H1 (cell line): ENCODE results near the gene CSNK2B.

ENCODE experiments used
- GTF2F1 ChIP-seq: IDR thresholded peaks from 2 replicates; pipeline ENCODE4 v1.6.1; 2012; ENCODE audit warnings: low read depth, low read length, improper control_type of control experiment, borderline replicate concordance
- KDM1A ChIP-seq: fragments of 200-600, 300-600 bp; sonication (generic); IDR thresholded peaks from 2 replicates; pipeline ENCODE4 v1.7.1; 2016; ENCODE audit warnings: mild to moderate bottlenecking, low read length, borderline replicate concordance
- NRF1 ChIP-seq: IDR thresholded peaks from 2 replicates; pipeline ENCODE4 v1.6.1; 2011; ENCODE audit warnings: mild to moderate bottlenecking, low read depth, low read length, improper control_type of control experiment
- RFX5 ChIP-seq: IDR thresholded peaks from 2 replicates; pipeline ENCODE4 v1.6.1; 2011; ENCODE audit warnings: low read depth, low read length, improper control_type of control experiment, borderline replicate concordance
- SIN3A ChIP-seq, 2 experiments: IDR thresholded peaks in 1 of 2; conservative IDR thresholded peaks in 1 of 2; 2 replicates each; pipeline ENCODE4 v1.6.1; 2011 to 2012; ENCODE audit warnings: low read length in 2 of 2, improper control_type of control experiment in 1 of 2, low read depth in 1 of 2, mild to moderate bottlenecking in 1 of 2
- SRF ChIP-seq: IDR thresholded peaks from 2 replicates; pipeline ENCODE4 v1.6.1; 2011; ENCODE audit warnings: mild to moderate bottlenecking, low read depth, low read length, moderate library complexity
- TAF1 ChIP-seq: IDR thresholded peaks from 2 replicates; pipeline ENCODE4 v1.6.1; 2011; ENCODE audit warnings: mild to moderate bottlenecking, low read depth, low read length
- TEAD4 ChIP-seq: IDR thresholded peaks from 2 replicates; pipeline ENCODE4 v1.6.1; 2012; ENCODE audit warnings: low read depth, low read length, inconsistent platforms, mixed read lengths
- TF ChIP-seq, protein P1 (sequence below), 3 experiments: IDR thresholded peaks; 1 replicate in 2 of 3; 2 replicates in 1 of 3; pipeline versions ENCODE4 v1.5.1 to v1.6.1; 2011; ENCODE audit warnings: low read length in 3 of 3, mild to moderate bottlenecking in 3 of 3, inconsistent platforms in 2 of 3, low read depth in 1 of 3, moderate library complexity in 1 of 3; ENCODE audit not compliant: insufficient read depth in 1 of 3; ENCODE audit errors: control extremely low read depth in 1 of 3

DNA sequence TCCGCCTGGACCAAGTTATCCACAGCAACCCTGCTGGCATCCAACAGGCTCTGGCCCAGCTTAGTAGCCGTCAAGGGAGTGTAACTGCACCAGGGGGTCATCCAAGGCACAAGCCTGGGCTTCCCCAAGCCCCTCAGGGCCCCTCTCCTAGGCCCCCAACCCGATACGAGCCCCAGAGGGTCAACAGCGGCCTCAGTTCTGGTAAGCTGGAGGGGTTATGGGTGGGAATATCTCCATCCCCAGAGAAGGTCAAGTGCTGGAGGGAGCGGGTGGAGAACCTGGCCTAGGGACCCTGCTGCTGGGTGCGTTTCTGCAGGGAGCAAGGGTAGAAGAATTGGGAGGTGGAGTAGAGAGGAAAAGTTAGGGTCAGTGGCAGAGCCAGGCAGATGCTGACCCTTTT is 32.4 kb upstream of the CSNK2B start:
- TF ChIP-seq, protein P1, sequence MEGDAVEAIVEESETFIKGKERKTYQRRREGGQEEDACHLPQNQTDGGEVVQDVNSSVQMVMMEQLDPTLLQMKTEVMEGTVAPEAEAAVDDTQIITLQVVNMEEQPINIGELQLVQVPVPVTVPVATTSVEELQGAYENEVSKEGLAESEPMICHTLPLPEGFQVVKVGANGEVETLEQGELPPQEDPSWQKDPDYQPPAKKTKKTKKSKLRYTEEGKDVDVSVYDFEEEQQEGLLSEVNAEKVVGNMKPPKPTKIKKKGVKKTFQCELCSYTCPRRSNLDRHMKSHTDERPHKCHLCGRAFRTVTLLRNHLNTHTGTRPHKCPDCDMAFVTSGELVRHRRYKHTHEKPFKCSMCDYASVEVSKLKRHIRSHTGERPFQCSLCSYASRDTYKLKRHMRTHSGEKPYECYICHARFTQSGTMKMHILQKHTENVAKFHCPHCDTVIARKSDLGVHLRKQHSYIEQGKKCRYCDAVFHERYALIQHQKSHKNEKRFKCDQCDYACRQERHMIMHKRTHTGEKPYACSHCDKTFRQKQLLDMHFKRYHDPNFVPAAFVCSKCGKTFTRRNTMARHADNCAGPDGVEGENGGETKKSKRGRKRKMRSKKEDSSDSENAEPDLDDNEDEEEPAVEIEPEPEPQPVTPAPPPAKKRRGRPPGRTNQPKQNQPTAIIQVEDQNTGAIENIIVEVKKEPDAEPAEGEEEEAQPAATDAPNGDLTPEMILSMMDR (IDR thresholded peaks at IDR 0.05; ENCODE audit: control extremely low read depth in 1 of 3, insufficient read depth in 1 of 3, low read depth in 1 of 3, low read length in 3 of 3) = no peak
- TF ChIP-seq GTF2F1 (no peak), SRF (no peak), SIN3A (conservative IDR thresholded peaks at IDR 0.05 in 1 of 2, IDR thresholded peaks at IDR 0.05 in 1 of 2; ENCODE audit: low read depth in 1 of 2, low read length in 2 of 2) (no peak), TEAD4 (no peak), NRF1 (no peak), RFX5 (no peak), TAF1 (no peak), KDM1A (no peak)
